Activated CD4-positive, CD25-positive, alpha-beta regulatory T cell (primary cell): ENCODE measurements around the gene ADAMTS6.
"Not testable (repeated sequence)": the region's sequence is repeated elsewhere in the genome, so short reads cannot be mapped to it uniquely, and the experiment has no call there.

Experiments
- DNase-seq, 4 experiments: peaks; one replicate each; lab custom pipeline; 2025; lab: John Stamatoyannopoulos, UW

ADAMTS6 gene

DNA sequence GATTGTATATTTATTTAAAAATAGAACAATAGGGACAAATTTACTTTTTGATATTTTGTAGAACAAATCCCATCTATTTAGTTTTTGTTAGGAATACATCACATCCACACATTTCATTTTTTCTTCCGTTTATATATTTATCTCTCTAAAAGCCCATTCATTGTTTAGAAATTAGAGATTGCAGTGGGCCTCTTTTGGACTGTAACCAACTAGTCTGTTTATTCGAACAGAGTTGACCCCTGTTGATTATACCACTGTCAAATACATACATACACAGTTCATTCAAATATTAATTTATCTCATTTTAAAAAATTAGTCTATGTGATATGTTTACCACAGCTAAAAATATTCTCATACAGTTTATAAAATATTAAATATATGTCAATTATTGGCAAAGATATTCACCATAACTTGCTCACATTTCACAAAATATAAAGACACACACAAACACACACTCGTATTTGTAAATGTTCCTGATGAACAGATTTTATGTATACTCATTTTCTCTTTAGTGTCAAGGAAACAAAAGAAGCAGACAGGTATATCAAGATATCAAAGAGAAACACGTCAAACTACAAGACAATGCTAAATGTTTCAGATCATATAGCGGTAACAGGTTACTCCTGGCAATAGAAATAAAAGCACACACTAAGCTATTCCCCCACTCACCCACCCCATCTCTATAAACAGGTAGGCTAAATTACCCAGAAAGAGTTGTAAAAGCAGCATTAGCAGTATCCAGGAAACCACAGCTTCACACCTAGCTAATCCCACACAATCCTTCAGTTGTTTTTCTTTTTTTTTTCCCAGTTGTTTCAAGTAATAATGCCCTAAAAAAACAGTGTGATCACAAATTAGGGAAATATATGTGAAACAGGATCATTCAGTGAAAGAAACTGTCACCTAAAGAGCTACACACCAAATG is 283.9 kb downstream of the ADAMTS6 start:
- DNase-seq, result no peak

DNA sequence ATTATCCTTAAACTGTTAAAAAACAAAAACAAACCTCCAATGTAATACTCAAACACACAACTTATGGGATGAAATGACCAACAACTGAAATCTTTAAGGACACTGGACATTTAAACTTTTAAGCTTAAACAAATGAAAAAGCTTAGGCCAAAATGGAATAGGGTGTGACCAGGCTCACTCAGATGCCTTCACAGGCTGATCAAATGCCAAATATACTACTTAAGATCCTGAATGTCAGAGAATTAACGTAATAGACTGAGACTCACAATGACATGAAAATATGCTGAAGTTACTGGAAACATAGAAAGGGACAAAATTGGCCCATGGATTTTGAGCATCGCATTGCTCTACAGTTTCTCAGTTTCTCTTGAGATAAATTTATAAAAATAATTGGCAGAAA is 286.8 kb downstream of the ADAMTS6 start:
- DNase-seq, result no peak

GRCh38 chr5:65192331-65192730 is 289.4 kb downstream of the ADAMTS6 start:
- DNase-seq, result no peak

GRCh38 chr5:65191554-65192135 is 290.1 kb downstream of the ADAMTS6 start:
- no peak for DNase-seq

- no peak for DNase-seq
These were observed 291.2 kb downstream of the ADAMTS6 start for GRCh38 chr5:65190328-65191053.

- DNase-seq, result no peak
These were observed 295.0 kb downstream of the ADAMTS6 start for GRCh38 chr5:65186646-65187227.

- DNase-seq, result no peak
These were observed 296.3 kb downstream of the ADAMTS6 start for GRCh38 chr5:65185468-65185867.

- DNase-seq, result no peak
These were observed 296.9 kb downstream of the ADAMTS6 start for GRCh38 chr5:65184780-65185179.

DNA sequence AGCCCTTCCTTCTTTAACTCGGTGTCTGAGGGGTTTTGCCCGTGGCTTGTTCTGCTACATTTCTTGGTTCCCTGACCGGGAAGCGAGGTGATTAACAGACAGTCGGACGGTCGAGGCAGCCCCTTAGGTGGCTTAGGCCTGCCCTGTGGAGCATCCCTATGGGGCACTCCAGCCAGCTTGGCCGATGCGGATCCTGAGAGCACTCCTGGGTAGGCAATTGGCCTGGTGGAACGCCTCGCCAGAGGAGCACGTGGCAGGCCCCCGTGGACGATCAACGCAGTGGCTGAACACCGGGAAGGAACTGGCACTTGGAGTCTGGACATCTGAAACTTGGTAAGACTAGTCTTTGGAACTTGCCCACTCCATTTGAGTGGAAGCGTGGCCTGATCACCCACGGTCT is 307.5 kb downstream of the ADAMTS6 start:
- not testable (repeated sequence) for DNase-seq

DNA sequence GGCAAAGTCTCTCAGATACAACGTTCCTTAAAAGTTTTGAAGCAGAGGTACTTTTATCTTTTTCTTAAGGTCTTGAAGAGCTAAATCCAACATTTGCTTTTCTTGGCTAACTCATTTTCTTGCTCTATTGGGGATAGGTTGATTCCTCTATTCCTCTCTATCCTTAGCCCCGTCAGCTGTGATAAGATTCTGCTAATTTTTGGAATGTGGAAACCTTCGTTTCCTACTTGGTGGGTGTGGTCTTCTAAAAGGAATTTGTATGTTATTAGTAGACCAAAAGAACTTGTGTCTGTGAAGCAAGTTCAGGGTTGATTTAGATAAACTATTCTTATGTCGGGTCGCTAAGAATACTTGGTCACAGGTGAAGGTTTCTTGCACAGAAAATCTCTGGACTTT is 308.6 kb downstream of the ADAMTS6 start:
- no peak for DNase-seq

DNA sequence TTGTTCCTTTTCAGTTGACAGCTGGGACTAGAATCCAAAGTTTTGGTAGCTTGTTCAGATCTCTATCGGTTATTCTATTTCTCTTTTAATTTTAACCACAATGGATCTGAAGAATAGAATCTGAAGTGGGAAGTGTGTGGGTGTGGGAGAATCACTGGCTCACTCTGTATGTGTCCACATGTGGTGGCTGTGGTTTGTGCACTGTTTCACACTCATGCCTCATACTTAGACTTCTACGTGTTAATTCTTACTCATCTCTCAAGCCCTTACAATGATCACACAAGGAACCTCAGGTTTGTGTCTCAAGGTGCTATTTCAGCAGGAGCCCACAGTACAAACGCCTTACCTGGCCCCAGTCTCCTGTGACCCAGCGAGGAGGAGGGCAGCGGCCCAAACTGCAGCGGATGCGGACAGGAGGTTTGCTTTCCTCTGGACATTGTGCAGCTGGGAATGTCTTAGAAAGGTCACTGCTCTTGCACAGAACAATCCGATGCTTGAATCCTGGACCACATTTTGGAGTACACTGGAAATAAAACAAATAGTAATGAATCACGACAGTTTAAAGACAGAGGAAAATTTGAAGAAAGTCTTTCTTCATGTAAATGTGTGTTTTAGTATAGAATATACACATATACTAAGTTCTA is 309.1 kb downstream of the ADAMTS6 start:
- DNase-seq, result peak in 1 of 4 experiments; percentile 1

DNA sequence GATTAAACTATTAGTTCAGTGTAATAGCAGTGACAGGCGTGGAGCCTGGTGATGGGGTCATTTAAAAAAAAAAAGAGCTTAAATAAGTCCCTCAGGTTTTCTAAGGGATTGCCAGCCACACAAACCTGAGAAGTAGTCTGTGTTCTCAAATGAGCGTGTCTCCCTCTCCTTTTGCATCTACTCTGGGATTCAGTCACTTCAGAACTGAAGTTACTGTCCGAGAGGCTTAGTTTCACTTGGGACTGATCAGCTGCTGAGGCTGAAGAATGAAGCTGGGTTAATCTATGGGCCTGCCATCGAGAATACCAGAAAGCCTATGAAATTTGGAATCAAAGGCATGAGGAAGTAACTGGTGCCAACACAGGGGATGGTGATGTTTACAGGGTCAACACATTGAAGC is 310.1 kb downstream of the ADAMTS6 start:
- no peak for DNase-seq

- DNase-seq, result no peak
These were observed 318.0 kb downstream of the ADAMTS6 start for GRCh38 chr5:65163698-65164097.

DNA sequence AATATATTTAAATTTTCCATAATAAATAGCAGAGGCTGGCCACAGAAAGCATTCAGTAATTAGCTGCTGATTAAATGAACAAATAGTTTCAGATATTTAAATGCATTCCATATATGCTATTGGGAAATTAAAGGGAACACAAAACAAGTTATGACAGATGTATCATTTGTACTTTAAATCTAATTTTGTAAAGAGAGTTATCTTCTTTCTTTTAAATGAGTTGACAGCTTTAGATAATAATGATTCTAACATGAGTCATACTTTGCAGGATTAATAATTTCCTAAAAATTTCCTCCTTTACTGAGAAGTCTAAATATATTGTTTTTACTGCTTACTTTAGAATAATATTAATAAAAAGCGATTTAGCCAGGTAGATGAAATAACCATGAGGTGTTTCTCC is 320.1 kb downstream of the ADAMTS6 start:
- no peak for DNase-seq

GRCh38 chr5:65157906-65158603 is 323.7 kb downstream of the ADAMTS6 start:
- no peak for DNase-seq

DNA sequence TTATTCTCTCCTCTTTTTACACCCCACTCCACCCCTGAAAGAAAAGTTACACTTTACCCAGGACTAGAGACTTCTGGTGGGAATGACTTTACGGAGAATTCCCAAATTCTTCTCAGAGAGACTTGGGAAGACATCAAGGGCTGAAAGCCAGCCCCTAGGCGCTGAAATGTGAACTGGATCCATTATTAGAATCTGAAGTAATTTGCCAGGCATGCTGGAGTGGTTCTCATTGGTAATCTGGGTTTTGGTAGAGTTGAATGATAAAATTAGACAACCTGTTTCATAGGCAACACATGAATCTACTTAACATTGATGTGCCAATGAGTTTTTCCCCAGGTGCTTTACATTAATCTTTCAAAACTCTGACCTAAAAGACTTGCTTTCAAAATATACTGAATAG is 324.8 kb downstream of the ADAMTS6 start:
- DNase-seq, result no peak

- no peak for DNase-seq
These were observed 329.6 kb downstream of the ADAMTS6 start for GRCh38 chr5:65152131-65152530.

DNA sequence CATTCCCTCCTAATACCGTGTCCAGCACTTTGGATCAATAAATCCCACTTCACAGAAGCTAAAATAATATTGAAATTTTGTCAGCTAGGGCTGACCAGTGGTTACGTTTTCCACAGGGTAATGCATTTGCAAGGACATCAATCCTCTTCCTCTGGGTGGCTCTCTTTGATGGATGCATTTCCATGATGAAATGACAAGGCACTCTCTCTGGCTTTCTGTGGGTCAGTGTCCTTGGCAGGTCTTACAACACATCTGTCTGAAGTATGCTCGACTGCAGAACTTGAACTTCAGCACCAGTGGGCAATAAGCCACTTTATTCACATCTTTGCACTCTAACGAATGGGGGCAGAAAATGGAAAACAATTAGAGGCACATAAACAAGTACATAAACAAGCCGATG is 330.1 kb downstream of the ADAMTS6 start:
- no peak for DNase-seq

GRCh38 chr5:65150599-65151304 is 331.0 kb downstream of the ADAMTS6 start:
- DNase-seq, result no peak

GRCh38 chr5:65149827-65150226 is 331.9 kb downstream of the ADAMTS6 start:
- DNase-seq, result no peak
